ENCODE measurements around the gene LOXL3.

LOXL3 gene

DNA sequence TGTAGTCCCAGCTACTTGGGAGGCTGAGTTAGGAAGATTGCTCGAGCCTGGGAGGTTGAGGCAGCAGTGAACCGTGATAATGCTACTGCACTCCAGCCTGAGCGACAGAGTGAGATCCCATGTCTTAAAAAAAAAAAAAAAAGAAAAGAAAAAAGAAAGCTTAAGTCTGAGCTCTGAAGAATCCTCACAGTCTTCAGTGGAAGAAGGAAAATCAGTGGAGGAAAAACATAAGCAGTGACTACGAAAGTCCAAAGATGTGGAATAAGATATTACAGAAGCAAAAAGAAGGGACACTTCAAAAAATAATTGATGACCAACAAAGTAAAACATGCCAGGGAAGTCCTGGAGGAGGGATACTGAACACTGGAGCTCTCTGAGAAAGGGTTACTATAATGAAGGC is 43.5 kb downstream of the LOXL3 start:
- DNase-seq (ENCODE audit: low read depth in 1 of 2, low spot score in 1 of 2) = no peak

DNA sequence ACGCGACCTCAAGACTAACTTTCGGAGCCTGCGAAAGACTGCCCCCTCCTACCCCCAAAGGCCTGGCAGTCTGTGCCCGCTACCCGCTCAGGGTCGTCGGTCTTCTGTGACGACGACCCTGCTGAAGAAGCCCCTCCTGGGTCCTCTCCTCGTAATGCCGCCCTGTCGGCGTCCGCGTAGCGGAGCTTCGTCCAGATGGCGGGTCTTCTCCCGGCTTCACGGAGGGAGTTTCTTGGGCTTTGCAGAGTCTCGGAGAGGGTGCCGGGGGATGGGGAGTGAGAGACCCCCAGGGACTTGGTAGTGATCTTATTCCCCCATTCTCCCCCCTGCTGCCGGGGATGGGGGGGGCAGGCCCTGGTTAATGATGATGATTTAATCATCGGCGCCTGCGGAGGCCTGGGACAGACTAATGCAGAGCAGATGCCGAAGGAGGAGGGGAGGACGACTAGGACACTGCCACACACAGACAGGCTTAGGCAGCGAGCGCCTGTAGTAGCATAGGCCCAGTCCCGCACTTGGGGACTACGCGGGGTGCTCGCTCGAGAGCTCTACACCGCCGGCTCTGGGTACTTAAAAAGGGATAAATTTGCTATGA is 45.7 kb downstream of the LOXL3 start:
- no peak for DNase-seq (ENCODE audit: low read depth in 1 of 2, low spot score in 1 of 2)

DNA sequence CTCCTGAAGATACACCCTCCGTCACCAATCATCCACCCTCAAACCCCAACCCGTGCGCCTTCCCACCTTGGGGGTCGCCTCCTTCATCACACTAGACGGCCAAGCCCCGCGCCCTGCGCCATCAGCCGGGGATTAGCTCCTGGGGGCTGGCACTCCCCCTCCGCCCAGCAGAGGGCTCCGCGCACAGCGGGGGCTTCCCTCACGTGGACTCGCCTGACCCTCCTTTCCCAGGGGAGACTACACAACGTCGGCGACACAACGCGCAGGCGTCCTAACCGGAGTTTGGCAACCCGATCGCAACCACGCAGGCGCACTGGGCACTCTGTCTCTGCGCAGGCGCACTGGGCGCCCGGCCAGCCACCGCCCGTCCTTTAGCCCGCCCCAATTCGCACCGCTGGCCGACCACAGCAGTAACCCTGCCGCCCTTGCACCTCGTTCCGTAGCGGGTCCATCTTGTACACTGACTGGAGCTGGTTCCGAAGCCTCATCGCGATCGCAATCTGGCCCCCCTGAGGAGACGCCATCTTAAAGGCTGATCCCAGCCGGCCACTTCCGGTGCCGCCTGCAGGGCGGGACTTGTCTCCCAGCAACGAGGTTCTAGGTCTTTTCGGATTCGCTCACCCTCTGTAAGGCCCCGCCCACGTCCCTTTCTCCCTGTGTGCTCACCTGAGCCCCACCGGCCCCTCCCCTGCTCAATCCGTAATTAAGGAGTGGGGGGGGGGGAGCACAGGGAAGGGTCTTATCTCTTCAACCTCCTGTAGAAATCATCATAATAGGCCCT is 46.4 kb downstream of the LOXL3 start, which contains the start of gene PCGF1:
Gene PCGF1 (minus strand): TSS at position 551 of the 781 bp plus-strand sequence. CDS start 27 bp downstream, at position 524.
- DNase-seq (ENCODE audit: low read depth in 1 of 2, low spot score in 1 of 2) = peak; percentile 95 to 98

DNA sequence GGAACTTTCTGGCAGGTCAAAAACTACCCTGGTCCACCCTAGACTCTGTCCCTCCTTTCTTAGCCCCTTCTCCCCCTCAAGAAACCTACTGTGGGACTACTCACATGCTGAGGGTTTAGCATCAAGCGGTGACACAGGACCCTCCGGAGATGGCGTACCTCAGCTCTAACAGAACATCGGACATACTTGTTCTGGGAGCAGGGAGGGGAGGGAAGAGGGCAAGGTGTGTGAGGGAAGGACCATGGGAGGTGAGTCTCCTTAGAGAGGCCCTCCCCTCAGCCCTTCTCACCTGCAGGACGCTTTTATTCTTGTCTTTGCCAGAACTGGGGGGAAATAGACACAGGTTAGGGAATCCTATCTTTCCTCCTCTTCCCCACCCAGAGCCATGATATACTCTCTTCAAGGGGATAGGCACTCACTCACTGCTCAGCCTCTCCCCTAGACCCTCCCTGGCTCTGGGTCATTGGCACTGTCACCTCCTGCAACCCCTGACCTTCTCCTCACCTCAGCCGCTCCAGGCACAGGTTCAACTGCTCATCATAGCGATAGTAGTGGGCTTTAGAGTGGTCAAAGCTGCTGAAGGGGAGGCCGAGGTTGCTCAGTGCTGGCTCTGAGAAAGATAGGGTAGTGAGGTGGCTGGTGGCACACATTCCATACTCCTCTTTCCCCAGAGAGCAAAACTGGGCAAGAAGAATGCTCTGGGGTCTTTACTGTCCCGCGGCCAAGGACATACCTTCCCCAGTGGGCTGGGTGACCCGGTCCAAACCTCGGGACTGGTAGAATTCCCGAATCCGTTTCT is 48.1 kb downstream of the LOXL3 start:
- DNase-seq (ENCODE audit: low read depth in 1 of 2, low spot score in 1 of 2) = no peak

DNA sequence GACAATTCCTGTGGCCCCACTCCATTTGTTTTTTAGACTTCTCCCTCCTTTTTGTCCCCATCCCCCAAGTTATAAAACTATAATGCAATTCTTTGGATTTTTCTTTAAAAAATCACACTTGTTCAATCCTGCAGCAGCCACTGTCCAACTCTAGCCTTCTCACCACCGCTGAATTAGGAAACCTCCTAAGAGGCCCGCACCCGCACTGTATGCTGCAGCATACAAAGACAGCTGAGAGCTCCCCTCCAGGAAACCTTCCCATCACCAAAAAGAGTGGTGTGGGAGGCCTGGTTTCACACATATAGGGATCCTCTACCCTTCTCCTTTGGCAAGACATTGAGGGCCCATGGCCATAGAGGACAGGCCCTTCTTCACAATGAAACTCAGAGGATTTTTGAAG is 49.2 kb downstream of the LOXL3 start:
- no peak for DNase-seq (ENCODE audit: low read depth in 1 of 2, low spot score in 1 of 2)

DNA sequence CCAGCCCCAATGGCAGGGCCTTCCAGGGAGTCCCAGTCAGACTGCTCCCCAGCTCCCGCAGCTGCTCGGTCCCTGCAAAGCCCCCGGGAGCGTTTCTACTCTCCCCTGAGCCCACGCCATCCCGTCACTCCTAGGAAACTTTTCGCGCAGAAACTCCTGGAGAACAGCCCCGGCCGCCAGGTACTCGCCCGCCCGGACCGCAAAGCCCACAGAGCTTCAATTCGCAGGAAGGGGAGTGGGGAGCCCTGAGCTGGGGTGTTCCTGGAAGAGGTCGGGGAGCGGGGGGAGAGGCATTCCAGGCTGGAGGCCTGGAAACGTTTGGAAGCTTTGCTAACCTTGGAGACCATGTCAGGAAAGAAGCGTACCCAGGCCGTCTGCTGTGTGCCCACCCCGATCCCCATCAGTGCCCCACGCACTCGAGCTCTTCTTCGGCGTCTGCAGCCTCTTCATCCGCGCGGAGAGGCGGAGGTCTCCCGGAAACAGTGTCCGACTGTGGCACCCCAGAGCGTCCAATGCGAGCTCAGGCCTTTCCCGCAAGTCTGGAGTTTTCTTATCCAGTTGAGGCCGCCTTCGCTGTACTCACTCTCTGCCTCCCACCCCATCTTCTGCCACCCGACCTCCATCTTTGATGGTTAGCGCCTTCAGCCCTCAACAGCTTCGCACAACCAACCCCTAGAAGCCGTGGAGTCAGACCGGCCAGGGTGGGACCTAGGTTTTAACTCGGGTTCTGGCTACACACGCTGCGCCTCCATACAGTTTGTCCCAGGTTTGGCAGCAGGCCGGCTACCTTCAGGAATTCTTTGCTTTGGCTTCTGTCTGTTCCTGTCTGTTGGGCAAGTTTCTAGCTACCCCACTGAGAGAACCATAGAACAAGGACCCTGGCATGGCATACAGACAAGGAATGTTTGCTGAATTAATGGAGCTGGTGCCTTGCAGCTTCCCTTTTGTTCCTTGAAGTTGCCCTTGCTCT is 50.0 kb downstream of the LOXL3 start:
- DNase-seq (ENCODE audit: low read depth in 1 of 2, low spot score in 1 of 2) = no peak

DNA sequence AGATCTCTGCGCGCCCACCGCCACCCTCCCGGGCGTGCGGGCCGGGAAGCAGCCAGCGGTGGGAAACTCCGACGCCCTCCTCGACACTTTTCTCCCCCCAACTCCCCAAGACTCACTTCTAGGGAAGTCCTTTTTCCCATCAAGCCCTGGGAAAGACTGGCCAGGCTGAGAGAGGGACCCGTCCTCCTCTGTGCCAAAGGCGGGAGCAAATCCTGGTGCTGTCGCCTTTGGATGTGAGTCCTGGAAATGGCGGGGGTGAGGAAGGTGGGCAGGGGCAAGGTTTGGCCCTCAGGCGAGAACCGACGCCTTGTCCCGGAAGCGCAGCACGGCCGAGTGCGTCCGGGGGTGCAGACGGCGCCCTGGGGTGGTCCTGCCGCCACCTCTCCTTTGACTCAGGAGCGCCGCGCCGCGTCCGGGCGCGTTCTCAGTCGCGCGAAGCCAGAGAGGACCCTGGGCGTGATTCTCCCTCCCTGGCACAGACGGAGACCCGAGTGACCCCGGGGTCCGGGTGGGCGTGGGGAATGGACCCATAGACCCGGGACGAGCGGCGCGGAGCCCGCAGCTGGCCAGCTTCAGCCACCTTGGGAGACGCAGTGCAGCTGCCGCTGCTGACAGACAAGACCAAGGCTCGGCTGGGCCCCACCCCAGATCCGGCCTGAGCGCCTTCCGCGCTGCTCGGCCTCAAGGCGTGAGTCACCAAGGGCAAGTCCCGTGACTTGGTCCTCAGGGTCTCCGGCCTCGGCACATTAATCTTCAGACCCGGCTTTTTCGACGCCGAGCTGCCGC is 50.8 kb downstream of the LOXL3 start:
- no peak for DNase-seq (ENCODE audit: low read depth in 1 of 2, low spot score in 1 of 2)

DNA sequence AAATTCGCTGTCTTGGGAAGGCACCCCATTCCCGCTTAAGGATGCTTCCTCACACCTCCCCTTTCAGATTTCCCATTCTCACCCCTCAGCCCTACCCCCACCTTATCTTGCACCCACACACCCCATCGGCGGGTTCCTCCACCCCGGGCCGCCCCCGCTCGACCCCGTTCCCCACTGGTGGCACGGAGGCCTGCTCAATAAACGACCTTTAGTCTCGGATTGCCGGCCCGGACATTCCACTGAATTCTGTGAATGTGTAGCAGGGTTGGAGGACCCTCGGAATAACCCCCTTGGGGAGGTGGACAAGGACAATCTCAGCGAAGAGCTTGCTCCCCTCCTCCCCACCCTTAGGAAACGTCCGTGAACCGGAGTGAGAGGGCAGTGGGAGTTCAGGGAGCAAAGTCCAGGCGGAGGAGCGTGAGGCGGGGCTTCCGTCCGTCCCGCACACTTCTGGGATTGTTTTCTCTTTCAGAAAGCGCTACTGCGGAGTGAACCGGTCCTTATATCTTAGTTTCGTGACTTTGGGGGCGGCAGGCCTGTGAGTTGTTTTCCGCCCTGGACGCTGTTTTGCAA is 51.5 kb downstream of the LOXL3 start:
- DNase-seq (ENCODE audit: low read depth in 1 of 2, low spot score in 1 of 2) = no peak

DNA sequence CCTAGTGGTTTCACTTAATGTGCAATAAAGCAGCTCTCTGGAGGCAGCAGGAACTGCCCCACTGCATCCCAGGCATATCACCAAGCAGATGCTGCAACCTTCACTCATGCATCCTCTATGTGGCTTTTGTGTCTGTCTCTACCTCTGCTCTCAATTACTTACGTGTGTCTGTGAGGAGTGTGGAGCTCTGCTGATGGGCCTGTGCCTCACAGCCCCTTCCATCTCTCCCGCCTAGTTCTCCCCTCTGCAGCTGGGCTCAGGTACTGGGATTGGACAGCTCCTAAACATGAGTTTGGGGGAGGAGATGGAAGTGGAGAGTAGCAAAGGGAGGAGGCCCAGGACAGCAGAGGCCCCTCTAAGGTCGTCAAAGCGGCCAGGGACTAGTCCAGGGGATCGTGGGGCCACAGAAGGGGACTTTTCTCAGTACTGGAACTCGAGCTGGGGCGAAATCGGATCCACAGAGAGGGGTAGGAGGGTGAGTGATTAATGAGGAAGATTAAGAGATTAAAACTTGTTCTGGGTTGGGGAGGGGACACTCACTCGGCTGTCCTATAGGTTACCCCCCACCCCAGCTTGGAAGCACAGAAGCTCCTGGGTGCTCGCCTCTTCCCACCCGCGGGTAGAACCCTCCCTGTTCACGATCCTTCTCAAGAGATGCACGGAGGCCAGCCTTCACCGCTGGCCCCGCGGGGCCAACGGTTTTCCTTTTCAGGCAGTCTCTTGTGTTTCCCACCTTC is 52.2 kb downstream of the LOXL3 start:
- DNase-seq (ENCODE audit: low read depth in 1 of 2, low spot score in 1 of 2) = no peak

DNA sequence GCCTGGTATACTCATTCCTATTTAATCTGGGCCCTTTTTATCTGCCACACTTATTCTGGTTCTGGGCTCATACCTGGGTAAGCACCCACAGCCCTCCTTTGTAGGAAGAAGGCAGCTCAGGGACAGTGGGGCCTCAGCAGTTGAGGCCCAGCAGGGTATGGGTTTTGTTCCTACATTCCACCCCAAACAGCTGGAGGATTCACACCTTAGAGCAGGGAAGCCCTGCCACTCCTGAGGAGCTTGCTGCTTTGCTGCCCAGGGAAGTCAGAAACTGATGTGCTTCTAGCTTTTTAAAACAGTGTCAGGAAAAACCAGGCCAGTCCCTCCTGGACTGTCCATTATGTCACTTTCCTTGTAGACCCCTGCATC is 53.2 kb downstream of the LOXL3 start:
- DNase-seq (ENCODE audit: low read depth in 1 of 2, low spot score in 1 of 2) = no peak

DNA sequence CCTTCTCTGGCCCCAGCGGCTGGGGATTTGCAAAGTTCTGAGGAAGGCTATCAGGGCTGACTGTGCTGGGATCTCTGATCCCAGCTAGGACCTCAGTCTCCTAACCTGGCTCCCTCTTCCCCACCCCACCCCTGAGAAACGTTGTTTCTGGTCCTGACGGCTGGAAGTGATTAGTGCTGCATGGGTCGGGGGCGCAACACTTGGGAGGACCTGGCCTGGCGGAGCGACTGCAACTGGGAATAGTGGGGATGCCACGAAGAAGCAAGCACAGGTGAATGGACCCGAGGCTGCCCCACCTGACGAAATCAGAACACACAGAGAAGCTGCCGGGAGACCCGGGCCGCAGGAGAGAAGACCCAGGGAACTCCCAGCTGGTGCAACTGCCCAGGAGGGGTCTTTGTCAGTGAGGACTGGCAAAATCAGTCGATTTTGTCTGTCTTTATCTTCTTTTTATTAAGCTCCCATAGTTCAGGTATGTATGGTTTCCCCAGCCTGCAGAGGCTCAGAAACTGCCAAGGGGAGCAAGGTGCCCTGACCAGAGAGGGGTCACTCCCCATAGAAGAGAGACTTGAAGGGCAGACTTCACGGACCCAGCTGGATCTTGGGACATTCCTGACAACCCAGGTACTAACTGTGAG is 53.7 kb downstream of the LOXL3 start:
- DNase-seq (ENCODE audit: low read depth in 1 of 2, low spot score in 1 of 2) = no peak

DNA sequence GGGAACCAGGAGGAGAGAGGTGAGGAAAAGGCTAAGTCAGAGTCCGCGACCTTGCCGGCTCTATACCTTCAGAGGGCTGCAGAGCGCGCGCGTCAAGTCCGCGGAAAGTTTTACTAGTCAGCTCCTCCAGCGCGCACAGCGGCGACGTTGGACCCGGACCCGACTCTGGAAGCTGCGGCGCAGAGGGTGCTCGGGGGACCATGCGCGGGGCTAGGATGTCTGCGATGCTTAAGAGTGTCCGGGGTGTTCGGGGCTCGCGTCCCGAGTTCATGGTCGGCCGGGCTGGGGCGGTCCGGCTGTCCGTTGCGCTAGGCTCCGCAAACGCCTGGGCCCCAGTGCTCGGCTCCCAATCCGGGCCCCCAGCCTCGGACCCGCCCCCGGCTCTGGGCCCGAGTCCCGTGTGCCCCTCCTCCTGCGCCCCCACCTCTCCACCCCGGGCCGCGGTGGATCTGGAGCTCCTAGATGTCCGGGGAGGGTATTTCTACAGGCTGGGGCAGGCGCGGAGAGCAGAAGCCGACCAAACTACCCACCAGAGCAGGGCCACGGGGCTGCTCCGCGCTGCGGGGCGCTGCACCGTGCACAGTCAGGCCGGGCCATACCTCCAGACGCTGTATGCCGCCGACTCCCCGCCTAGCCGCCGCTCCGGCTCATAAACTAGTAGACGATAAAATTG is 54.3 kb downstream of the LOXL3 start, which contains the start of gene LBX2:
Gene LBX2 (minus strand): TSS at position 337 of the 673 bp plus-strand sequence. CDS start 66 bp downstream, at position 271.
- no peak for DNase-seq (ENCODE audit: low read depth in 1 of 2, low spot score in 1 of 2)

DNA sequence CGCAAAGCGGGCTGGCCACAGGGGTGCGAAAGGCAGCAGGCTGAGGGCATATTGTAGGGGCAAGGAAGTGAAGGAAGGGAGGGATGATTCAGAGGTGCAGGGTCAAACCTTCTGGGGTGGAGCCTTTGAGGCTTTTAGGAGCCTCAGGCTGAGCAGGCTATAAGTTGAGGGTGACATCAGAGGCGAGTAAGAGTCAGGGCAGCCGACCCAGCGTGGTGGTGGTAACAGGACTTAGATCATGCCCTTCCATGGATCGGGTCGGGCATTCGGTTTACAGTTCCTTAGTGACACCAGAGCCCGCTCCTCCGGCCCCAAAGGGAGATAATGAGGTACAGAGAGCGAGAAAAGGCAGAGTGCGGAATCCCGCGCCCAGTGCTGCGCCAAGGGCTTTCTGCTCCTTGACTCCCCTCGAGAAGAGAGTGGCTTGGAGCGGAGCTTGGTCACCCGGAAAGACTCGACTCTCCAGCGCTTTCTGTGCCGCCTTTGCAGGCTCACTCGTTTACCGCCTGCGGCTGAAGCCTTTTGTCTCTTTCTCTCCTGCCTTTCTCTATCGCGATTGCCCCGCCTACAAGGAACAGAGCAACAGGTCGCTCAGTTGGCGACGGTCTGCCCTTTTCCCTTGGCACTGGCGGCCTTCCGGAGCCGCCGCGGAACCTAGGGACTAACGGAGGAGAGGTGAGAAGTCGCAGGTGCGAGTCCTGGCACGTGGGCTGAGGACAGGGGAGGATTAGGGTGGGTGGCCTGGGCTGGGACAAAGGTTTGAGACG is 55.1 kb downstream of the LOXL3 start:
- DNase-seq (ENCODE audit: low read depth in 1 of 2, low spot score in 1 of 2) = no peak

DNA sequence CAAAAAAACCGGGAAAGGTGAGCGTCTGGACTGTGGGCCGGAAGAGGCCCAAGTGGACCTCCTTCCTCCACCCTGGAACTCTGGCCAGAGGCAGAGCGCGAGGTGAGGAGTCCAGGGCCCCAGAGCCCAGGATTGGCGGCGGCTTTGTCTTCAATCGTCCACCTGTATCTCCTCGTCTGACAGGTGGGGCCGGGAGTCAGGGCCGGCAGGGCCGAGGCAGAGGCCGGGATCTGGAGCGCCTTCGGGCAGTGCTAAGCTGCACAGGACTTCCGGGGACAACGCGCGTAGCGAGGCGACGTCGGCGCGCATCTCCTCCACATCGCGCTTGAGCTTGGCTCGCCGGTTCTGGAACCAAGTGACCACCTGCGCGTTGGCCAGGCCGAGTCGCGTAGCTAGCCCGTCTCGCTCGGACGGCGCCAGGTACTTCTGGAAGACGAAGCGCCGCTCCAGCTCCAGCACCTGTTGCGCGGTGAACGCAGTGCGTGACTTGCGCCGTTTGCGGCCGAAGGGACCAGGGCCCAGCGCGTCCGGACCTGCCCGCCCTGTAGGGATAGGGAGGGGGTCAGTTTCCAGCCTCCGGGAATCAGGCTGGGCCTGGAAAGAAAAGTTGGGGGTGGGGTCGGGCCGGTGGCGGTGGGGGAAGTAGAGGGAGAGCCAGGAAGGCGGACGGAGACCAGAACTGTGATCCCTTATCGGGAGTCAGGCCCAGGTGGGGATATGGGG is 55.8 kb downstream of the LOXL3 start:
- no peak for DNase-seq (ENCODE audit: low read depth in 1 of 2, low spot score in 1 of 2)

DNA sequence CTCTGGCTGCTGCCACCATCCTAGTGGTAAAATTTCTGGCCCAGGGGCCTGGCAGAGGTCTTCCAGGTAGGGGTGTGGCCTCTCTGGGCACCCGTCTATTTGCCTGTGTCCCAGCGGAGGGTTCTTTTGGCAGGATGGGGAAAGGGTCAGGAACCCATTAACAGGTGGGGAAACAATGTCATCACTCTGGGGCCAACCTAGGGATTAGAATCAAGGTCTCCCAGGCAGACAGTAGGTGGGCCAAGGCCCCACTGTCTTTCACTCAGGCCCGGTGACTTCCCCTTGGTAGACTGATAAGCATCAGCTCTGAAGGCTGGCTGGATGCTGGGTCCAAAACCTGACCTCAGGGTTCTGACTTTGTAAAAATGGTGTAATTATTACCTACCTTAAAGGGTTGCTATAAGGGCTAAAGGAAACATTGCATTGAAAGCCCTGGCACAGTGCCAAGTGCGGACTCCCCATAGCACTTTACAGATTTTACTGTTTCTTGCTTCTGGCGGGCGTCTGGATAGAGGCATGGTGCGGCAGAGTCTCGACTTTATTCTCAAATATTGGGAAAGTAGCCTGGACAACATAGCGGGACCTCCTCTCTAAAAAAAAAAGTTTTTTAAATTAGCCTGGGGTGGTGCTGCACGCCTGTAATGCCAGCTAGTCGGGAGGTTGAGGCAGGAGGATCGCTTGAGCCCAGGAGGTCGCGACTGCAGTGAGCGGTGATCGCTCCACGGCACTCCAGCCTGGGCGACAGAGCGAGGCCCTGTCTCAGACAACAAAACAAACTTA is 56.6 kb downstream of the LOXL3 start:
- DNase-seq (ENCODE audit: low read depth in 1 of 2, low spot score in 1 of 2) = no peak

DNA sequence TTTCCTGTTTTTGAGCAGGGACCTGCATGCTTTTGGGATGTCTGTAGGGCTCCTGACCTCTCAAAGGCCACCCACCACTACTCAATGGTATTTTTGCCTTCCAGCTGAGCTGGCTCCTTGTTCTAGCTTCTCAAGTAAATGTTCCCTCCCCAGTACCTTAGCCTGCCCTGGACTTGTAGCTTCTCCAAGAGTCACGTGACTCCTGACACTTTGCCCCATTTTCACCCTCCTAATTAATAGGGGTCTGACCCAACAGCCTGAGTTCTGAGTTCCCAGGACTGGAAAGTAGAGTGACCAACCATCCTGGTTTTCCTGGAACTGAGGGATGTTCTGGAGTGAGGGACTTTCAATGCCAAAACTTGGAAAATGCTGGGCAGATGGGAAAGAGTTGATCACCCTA is 58.3 kb downstream of the LOXL3 start:
- no peak for DNase-seq (ENCODE audit: low read depth in 1 of 2, low spot score in 1 of 2)
